AG20443 (cell line): ENCODE measurements around the gene ADRA1B.
A peak's percentile ranks its signal among the peaks of the same experiment; 100 is the strongest.

ENCODE experiments used
- DNase-seq: peaks from one replicate; pipeline ENCODE4 v3.0.0; 2012; ENCODE audit warnings: low spot score, mixed read lengths

ADRA1B gene

DNA sequence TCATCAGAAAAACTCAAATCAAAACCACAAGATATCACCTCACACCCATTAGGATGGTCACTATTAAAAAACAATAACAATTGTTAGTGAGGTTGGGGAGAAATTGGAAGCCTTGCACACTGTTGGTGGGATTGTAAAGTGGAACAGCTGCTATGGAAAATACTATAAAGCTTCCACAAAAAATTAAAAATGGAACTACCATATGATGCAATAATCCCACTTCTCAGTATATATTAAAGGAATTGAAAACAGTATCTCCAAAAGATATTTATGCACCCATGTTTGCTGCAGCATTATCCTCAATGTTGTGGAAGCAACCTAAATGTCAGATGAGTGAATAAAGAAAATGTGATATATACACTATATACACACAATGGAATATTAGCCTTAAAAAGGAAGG is 14.5 kb upstream of the ADRA1B start:
- no peak for DNase-seq

DNA sequence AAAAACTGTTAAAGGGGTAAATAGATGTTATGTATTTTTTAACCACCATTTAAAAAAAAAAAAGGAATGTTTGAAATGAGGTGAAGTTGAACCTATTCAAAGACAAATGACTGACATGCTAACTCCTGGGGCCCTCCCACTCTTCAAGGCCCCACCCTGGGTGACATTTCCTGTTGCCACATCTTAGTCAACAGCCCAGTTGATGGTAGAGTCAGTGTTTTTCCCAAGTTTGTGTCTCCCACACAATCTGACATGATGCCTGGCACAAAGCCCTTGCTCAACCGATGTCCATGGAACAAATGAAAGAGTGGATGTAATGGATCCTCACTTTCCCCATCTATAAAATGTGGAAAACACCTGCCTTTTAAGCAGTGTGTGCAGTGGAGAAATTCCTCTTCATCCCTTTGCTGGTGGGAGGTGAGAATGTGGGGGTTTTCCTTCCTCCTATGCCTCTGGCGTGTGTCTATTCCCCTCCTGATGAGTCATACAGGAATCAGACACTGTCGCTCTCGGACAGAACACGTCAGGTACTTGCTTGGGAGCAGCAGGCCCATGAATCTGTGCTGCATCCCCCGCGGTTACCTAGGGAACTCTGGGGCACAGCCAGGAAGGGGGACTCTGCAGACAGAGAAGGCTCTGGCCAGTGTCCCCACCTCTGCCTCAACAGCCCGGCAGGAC is 13.7 kb upstream of the ADRA1B start:
- DNase-seq, result no peak

DNA sequence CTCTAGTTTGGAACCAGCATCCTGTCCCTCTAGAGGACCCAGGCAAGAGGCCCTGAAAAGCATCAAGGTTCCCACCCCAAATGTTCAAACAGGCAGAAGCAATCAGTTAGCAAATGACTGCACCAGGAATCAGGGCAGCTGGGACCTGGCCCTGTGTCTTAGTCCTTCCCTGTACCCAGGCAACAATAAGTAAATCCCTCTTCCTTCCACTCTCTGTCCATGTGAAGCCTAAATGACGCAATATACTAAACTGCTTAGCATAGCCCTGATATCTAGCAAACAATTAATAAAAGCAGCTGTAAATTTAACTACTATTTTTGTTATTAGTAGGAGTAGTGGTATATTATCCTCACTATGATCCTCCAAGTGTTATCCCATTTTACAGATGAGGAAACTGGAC is 13.2 kb upstream of the ADRA1B start:
- DNase-seq, result no peak

DNA sequence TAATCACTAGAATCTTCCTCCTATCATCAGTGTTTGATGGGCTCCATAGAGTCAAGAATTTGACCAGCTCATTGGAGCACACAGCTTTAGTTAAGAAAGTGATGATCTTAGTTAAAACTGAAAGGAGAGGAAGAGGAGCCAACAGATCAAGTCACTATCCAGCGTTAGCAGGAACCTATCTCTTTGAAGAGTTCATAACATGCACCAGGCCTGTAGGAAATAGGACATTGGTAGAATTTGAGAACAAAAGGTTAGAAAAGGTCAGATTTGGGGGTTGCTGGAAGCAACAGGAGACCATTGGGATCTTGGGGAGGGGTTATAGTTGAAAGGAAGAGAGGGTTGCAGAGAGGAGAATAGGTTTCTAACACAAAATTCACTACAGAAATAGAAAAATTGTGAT is 11.4 kb upstream of the ADRA1B start:
- DNase-seq, result no peak

DNA sequence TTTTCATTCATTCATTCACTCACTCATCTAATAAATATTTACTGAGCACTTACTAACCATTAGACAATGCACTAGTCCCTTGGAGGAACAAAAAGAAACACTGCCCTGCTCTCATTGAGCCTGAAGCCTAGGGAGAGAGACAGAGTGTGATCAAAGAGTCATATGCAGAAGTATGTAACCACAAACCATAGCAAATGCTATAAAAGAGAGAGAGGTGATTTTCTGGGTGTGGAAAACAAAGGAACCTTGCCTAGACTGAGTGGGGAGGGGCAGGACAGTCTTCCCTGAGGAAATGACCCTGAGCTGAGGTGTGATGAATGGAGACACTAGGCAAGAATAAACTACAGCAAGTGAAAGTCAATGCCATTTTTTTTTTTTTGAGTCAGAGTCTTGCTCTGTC is 10.8 kb upstream of the ADRA1B start:
- DNase-seq, result peak; percentile 72

DNA sequence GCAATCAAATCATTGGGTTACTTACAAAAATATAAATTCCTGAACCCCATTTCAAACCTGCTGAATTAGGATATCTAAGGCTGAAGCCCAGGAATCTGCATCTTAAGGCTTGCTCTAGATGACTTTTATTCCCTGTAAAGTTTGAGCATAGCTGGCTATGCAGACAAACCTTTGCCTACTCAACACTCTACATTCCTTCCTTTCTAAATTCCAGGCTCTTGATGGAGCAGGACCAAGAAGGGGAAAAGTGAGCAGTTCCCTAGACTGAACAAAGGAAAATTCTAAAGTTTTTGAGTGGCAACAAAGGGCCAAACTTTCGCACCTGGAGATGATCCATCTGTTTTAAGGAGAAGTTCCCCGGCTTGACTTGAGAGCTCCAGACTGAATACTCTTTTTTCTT is 9.8 kb upstream of the ADRA1B start:
- DNase-seq, result no peak

DNA sequence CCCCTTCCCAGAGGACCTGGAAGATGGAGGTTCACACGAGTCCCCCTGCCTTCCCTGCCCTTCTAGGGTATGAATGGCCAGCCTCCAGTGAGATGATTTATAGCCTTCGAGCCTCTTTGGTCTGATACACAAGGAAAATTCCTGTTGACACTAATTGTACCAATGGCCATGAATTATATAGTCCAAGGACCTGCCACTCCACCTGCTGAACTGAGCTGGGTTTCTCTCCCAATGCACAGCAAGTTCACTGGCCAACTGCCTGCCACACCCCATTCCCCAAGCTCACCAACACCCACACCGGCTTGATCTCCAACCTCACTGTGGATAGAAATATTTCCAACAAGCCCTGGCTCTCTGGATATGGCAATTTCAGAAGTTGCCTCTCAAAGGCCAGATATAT is 9.3 kb upstream of the ADRA1B start:
- no peak for DNase-seq

DNA sequence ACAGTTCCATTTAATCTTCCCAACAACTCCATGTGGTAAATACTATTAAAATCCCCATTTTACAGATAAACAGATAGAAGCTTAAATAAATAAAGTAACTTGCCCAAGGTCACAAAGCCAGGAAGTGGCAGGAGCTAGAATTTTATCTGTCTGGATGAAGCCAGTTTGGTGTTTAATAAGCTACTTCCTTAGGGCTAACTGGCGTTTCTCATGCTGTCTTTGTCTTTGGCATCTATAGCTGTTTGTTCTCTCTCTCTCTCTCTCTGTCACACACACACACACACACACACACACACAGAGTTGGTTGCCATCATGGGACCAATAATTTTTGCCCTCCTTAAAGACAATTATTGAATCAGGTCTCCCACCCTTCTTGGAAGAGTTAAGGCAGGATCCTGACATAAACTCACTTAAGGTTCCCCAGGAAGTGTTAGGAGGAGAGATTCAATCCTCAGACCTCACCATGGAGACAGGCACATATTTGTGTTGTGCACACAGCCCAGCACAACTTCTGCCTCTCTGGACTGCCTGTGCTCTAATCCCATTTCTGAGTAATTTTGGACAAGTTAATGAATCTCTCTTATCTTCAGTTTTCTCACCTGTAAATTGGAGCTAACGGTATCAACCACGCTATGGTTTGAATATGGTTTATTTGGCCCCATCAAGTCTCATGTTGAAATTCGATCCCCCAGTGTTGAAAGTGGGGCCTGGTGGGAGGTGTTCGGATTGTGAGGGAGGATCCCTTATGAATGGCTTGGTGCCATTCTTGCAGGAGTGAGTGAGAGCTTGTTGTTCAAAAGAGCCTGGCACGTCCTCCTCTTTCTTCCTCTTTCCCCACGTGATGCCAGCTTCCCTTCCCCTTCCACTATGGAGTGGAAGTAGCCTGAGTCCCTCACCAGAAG is 8.3 kb upstream of the ADRA1B start:
- no peak for DNase-seq

DNA sequence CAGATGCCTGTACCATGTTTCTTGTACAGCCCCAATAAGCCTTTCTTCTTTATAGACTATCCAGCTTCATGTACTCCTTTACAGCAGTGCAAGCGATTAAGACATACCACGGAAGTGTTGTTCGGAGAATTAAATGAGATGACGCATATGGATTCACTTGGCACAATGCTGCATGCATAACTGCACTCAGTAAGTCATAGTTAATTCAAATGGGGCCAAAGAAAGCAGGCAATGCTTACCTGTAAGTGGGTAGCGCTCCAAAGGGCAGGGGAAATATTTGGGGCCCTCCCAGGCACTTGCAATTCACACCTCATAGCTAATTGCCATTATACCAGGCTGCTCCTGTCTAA is 7.7 kb upstream of the ADRA1B start:
- no peak for DNase-seq

DNA sequence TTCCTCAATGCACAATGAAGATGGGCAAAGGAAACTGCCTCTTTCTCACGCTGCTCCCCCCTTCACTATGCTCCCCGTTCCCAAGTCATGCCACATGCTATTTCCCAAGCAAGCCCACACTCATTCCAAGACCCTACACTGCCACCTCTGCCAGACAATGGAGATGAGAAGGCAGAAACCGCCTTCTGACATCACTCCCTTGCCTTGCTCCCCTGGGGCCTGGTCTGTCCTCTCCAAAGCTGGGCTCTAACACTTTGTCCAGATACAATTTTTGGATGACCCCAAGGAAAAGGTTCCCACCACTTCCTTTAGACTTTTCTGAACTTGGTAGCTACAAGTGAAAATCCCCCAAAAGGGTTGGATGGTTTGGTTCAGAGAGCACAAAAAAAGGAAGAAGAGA is 7.2 kb upstream of the ADRA1B start:
- DNase-seq, result no peak

DNA sequence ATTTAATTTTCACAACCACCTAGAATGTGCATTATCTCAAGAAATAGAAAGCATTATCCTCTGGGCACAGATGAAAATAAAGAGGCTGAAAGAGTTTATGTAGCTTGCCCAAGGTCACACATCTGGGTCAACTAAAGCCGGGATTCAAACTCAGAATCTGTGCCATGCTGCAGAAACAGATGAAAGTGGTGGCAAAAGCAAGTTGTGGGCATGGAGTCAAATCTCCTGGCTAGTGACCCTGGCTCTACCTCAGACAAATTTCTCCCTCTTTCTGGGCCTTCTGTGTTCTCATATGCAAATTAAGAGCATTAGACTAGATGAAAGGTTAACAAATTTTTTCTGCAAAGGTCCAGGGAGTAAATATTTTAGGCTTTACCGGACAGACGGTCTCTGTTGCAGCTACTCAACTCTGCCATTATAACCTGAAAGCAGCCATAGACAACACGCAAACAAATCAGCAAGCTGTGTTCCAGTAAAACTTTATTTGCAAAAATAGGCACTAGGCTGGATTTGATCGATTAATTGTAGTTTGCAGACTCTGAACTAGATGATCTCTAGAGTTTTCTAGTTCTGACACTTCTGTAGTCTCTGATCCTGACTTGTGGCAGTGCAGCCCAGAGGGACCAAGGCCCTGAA is 6.0 kb upstream of the ADRA1B start:
- DNase-seq, result no peak

DNA sequence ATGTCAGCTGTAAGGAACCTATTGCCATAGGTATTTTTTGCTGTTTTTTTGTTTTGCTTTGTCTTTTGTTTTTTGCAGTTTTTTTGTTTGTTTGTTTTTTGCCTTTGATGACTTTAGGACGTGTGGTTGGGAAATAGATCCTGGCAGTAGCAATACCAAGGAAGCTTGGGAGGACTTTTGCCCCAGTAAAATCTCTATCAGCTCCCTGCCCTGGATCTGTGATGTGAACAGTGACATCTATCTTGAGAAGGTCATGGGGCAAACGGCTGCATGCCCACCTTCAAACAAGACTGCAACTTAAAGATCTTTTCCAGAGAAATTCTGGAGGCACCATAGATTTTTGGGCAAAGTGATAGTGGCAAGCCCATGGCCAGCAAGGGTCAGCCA is 5.4 kb upstream of the ADRA1B start:
- DNase-seq, result no peak

DNA sequence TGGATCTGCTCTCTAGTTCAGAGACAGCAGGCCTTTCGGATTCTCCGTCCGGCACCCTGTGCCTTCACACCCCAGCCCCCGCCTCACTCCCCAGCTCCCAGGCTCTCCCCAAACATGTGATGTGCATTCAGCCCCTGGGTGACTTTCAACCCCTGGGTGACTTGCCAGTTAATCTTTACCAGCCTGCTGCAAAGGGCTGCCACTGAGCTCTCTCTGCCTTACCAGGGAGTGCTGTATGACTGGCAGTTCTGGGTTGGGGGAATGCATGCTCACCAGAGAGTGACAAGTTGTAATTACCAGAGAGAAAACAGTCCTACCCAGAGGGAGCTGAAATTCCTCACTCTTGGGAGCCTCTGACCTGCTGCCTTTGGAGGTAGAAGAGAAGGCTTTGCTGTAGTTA is 4.9 kb upstream of the ADRA1B start:
- DNase-seq, result no peak

DNA sequence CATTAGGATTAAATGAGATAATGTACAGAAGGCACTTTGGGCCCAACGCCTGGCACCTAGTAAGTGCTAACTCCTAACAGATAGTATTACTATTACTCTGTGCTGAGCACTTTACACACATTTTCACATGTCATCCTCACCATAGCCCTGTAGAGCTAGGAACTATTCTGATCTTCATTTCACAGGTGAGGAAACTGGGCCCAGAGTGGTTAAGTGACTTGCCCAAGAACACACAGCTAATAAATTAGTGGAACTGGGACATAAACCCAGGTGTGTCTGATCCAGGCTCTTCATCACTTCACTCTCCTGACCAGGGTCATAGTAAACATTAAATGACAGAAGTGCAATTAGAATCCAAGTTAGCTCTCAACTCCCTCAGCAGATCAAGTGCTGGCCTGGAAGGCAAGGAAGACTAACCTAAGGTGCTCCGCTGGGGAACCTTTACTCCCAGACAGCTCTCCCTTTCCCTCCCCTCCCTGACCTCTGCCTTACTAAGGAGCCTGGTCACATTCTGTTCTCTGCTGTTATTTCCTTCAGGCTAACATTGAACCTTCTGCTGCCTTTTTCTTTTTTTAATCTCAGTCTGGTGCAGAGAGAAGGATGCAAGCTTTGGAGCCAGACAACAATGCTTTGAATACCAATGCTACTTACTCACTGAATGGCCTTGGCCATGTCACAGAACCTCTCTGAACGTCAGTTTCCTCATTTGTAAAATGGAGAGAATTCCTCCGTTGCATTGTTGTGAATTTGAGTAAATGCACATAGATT is 4.1 kb upstream of the ADRA1B start:
- peak; percentile 69 for DNase-seq

DNA sequence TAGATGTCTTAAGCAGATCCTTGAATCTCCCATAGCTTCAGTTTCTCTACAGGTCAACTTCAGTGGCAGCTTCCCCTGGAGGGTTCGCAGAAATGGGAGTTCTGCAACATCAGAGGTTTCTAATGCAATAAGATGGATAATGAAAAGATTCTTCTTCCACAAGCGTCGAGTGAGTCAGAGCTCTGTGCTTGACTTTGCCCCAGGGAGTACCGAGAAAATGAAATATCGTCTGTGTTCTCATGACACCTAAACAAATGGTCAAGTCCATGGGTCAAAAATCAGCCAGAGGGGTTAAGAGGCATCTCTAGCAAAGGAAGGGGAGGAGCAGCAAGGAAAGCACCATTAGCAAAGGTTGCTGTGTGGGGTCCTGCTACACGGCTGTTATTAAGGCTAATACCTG is 3.2 kb upstream of the ADRA1B start:
- peak; percentile 67 for DNase-seq

DNA sequence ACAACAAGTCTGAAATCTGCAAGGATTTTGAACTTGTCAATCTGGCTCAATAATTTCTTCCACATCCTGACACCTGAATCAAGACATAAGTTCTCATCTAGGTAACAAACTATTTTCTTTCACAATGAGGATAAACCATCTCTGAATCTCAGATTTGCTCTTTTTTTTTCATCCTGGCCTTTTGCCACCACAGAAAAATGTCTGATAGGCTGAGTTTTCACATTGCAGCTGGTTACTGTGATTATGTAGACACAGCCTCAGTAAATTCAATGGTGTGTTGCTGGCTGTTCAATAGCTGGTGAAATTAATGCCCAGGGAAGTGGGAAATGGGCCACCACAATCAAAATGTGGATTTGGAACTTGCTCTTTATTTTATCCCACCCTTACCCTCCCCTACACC is 2.8 kb upstream of the ADRA1B start:
- DNase-seq, result no peak

DNA sequence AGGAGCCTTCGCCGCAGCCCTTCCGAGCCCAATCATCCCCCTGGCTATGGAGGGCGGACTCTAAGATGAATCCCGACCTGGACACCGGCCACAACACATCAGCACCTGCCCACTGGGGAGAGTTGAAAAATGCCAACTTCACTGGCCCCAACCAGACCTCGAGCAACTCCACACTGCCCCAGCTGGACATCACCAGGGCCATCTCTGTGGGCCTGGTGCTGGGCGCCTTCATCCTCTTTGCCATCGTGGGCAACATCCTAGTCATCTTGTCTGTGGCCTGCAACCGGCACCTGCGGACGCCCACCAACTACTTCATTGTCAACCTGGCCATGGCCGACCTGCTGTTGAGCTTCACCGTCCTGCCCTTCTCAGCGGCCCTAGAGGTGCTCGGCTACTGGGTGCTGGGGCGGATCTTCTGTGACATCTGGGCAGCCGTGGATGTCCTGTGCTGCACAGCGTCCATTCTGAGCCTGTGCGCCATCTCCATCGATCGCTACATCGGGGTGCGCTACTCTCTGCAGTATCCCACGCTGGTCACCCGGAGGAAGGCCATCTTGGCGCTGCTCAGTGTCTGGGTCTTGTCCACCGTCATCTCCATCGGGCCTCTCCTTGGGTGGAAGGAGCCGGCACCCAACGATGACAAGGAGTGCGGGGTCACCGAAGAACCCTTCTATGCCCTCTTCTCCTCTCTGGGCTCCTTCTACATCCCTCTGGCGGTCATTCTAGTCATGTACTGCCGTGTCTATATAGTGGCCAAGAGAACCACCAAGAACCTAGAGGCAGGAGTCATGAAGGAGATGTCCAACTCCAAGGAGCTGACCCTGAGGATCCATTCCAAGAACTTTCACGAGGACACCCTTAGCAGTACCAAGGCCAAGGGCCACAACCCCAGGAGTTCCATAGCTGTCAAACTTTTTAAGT is 819 bp downstream of the ADRA1B start:
- no peak for DNase-seq

DNA sequence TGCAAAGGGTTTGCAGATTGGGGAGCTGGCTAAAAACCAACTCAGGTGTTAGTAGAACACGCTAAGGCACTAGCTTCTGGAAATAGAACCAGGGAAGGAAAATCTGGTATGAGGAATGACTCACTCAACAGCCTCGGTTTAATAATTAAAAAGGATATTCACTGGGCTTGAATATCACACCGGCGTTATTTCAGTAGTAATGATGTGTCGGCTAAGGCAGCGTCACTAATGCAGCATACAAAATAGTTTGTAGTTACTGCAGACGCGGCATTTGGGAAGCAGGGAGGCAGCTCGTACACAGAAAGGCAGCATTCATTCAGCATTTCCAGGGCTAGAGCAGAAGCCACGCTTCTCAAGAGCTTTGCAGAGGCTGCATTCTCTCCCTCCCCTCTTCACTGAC is 1.7 kb downstream of the ADRA1B start:
- no peak for DNase-seq

DNA sequence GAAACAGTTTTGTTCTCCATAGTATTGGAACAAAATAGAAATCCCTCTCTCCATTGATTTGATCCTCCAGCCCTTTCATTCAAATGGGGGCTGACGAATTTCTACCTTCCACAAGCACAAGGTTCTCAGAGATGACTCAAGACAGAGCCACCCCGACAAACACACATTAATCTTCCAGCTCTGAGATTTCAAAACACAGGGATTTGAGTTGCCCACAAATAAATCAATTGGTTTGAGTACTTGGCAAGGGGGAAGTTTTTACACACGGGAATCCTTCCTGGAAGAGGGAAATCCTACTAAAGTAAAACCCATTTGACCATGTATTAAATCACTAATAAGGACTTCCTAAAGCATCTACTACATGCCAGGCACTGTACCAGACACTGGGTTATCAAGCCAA is 5.4 kb downstream of the ADRA1B start:
- DNase-seq, result no peak

DNA sequence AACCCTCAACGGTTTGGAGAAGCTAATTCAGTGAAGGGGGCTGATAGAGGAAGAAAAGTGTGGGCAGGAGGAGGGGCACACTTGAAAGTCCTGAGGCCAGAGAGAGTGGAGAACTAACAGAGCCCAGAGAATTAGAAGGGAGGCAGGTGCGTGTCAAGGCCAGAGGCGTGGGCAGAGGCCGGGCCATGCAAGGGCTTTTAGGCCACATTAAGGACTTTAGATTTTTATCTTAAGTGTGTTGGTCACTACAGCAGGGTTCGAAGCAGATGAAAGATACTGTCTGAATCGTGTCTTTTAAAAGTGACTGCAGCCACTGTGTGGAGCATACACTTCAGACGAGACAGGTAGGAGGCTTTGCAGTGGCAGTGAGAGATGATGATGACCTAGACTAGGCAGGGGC is 6.7 kb downstream of the ADRA1B start:
- DNase-seq, result no peak

DNA sequence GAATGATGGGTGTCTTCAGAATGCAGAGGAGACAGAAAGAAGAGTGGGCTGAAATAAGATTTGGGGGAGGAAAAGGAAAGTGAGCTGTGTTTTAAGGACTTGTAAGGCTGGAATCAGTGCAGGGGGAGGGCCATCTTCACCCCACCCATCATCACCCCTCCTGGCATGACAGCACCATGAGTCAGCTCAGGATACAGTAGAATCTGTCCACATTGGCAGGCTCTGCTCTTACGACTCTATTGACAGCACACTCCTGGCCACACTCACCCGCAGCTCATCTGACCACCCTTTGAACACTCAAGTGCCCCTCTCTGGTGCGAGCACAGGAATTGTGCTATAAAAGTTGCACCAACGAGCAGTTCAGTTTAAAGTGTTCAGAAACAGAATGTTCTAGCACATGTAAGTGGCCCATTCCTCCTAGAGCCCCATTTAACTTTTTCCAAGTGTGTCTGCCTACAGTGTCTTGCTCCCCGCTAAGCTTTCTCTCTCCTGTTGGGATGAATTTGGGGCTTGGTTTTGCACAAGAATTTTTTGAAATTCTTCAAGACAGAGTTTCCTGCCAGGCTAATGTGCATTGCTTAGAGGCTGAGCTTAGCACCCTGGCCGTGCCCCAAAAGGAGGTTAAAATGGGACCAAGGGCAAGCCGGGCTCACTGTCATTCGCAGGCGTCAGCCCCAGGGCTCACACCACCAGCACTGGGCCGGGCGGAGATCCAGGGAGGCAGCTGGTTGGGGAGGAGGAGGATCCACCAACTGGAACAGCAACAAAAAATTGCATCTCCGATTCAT is 12.0 kb downstream of the ADRA1B start:
- DNase-seq, result peak; percentile 90
